H1 (cell line): ENCODE measurements around the gene WNT5A. TPM values are rescaled to one million over a fixed set of nuclear protein-coding genes. Genes with fewer than 3 reads are reported as not detected.

Source experiments
- CTCF ChIA-PET: fragments of 300-600 bp; sonication (Branson Sonifier 250); formaldehyde crosslinking; loops from one replicate; lab custom pipeline; 2021; ENCODE audit not compliant: partially characterized antibody; lab: Charles Lee
- POLR2A ChIA-PET: fragments of 300-600 bp; sonication (Branson Sonifier 250); formaldehyde crosslinking; loops from one replicate; lab custom pipeline; 2021; ENCODE audit warnings: inconsistent platforms; ENCODE audit not compliant: partially characterized antibody; lab: Charles Lee
- DNase-seq, 2 experiments: peaks; one replicate each; pipeline versions ENCODE4 v3.0.0 to v3.0.0-alpha.2; 2010 to 2022; ENCODE audit warnings: low spot score in 2 of 2, low read depth in 1 of 2, mixed read lengths in 1 of 2
- FAIRE-seq: peaks from 2 replicates; lab custom pipeline; 2011; peaks lifted over from hg19 to GRCh38; lab: Jason Lieb, UNC
- H2AFZ ChIP-seq: 2 replicates; pipeline ENCODE4 v1.8.1; 2012; ENCODE audit warnings: low read length, inconsistent platforms
- H2AK5ac ChIP-seq: 2 replicates; pipeline ENCODE4 v1.6.1; 2013; ENCODE audit warnings: low read depth, low read length
- H2BK120ac ChIP-seq: replicated peaks from 2 replicates; pipeline ENCODE3; 2013; ENCODE audit warnings: low read depth, low read length, inconsistent platforms
- H2BK12ac ChIP-seq: 2 replicates; pipeline ENCODE4 v1.6.1; 2013; ENCODE audit warnings: low read depth, low read length
- H2BK15ac ChIP-seq: 2 replicates; pipeline ENCODE4 v1.6.1; 2013; ENCODE audit warnings: low read length
- H2BK20ac ChIP-seq: 2 replicates; pipeline ENCODE4 v1.6.1; 2013; ENCODE audit warnings: low read length
- H2BK5ac ChIP-seq: 2 replicates; pipeline ENCODE4 v1.6.1; 2013; ENCODE audit warnings: low read depth, low read length
- H3K14ac ChIP-seq: 2 replicates; pipeline ENCODE4 v1.6.1; 2013; ENCODE audit warnings: inconsistent platforms; ENCODE audit not compliant: insufficient read length
- H3K18ac ChIP-seq: 2 replicates; pipeline ENCODE4 v1.6.1; 2013; ENCODE audit warnings: low read length; ENCODE audit errors: extremely low read depth
- H3K23ac ChIP-seq: 2 replicates; pipeline ENCODE4 v1.6.1; 2013; ENCODE audit warnings: inconsistent platforms; ENCODE audit not compliant: insufficient read length
- H3K23me2 ChIP-seq: 2 replicates; pipeline ENCODE4 v1.6.1; 2013; ENCODE audit warnings: low read depth, low read length
- H3K27ac ChIP-seq: 2 replicates; pipeline ENCODE4 v1.6.1; 2011; ENCODE audit warnings: low read depth, low read length, inconsistent platforms
- H3K27me3 ChIP-seq, 4 experiments: replicated peaks in 1 of 4; 1 replicate in 1 of 4; 2 replicates in 3 of 4; pipeline versions ENCODE4 v1.6.1 to v1.8.1; 2011 to 2013; ENCODE audit warnings: low read length in 3 of 4, mild to moderate bottlenecking in 3 of 4, inconsistent platforms in 2 of 4, mixed read lengths in 2 of 4, moderate library complexity in 1 of 4; ENCODE audit not compliant: control insufficient read depth in 3 of 4, insufficient read depth in 3 of 4; ENCODE audit errors: extremely low read depth in 1 of 4
- H3K36me3 ChIP-seq, 4 experiments: 2 replicates each; pipeline versions ENCODE4 v1.6.1 to v1.8.1; 2011 to 2013; ENCODE audit warnings: mild to moderate bottlenecking in 4 of 4, low read length in 3 of 4, moderate library complexity in 2 of 4, control low read depth in 1 of 4, inconsistent platforms in 1 of 4; ENCODE audit not compliant: insufficient read depth in 4 of 4, control insufficient read depth in 2 of 4
- H3K4ac ChIP-seq: replicated peaks from 2 replicates; pipeline ENCODE3; 2013; ENCODE audit warnings: low read length, low read depth, mixed read lengths, inconsistent platforms; ENCODE audit not compliant: insufficient read length
- H3K4me1 ChIP-seq, 4 experiments: replicated peaks in 1 of 4; 1 replicate in 1 of 4; 2 replicates in 3 of 4; pipeline versions ENCODE4 v1.6.1 to v1.8.1; 2011 to 2013; ENCODE audit warnings: low read length in 3 of 4, inconsistent platforms in 2 of 4, mixed read lengths in 1 of 4; ENCODE audit not compliant: insufficient read depth in 4 of 4, control insufficient read depth in 3 of 4
- H3K4me2 ChIP-seq, 2 experiments: 2 replicates each; pipeline versions ENCODE4 v1.6.1 to v1.8.1; 2011 to 2013; ENCODE audit warnings: low read depth in 2 of 2, low read length in 2 of 2, control low read depth in 1 of 2, inconsistent platforms in 1 of 2, mild to moderate bottlenecking in 1 of 2; ENCODE audit not compliant: insufficient read depth in 1 of 2
- H3K4me3 ChIP-seq, 4 experiments: fragments of 200-600, 300-600 bp in 1 of 4; sonication (generic), shearing (Covaris generic), sonication (Bioruptor Twin) in 1 of 4; 2 replicates each; pipeline versions ENCODE4 v1.5.1 to v1.8.1; 2011 to 2016; ENCODE audit warnings: low read length in 4 of 4, low read depth in 3 of 4, control low read depth in 2 of 4, inconsistent platforms in 2 of 4, mild to moderate bottlenecking in 2 of 4, mixed read lengths in 1 of 4, moderate library complexity in 1 of 4; ENCODE audit not compliant: insufficient read depth in 2 of 4; ENCODE audit errors: extremely low read depth in 1 of 4
- H3K56ac ChIP-seq: replicated peaks from 2 replicates; pipeline ENCODE3; 2013; ENCODE audit warnings: low read depth, mild to moderate bottlenecking, mixed read lengths, low read length, inconsistent platforms; ENCODE audit not compliant: insufficient read length
- H3K79me1 ChIP-seq: 2 replicates; pipeline ENCODE4 v1.6.1; 2013; ENCODE audit warnings: low read depth, low read length, control low read depth
- H3K79me2 ChIP-seq, 2 experiments: 2 replicates each; pipeline versions ENCODE4 v1.6.1 to v1.8.1; 2012 to 2013; ENCODE audit warnings: low read length in 2 of 2, mild to moderate bottlenecking in 2 of 2, inconsistent platforms in 1 of 2; ENCODE audit not compliant: insufficient read depth in 2 of 2, control insufficient read depth in 1 of 2
- H3K9ac ChIP-seq, 4 experiments: replicated peaks in 1 of 4; 1 replicate in 1 of 4; 2 replicates in 3 of 4; pipeline versions ENCODE4 v1.6.1 to v1.8.1; 2011 to 2013; ENCODE audit warnings: low read depth in 3 of 4, low read length in 3 of 4, control low read depth in 2 of 4, mild to moderate bottlenecking in 2 of 4, moderate library complexity in 2 of 4, inconsistent platforms in 1 of 4; ENCODE audit errors: extremely low read depth in 1 of 4
- H3K9me3 ChIP-seq, 2 experiments: 2 replicates each; pipeline versions ENCODE4 v1.6.1 to v1.8.1; 2012 to 2013; ENCODE audit warnings: mild to moderate bottlenecking in 2 of 2, moderate library complexity in 2 of 2, control low read depth in 1 of 2, inconsistent platforms in 1 of 2, low read depth in 1 of 2, low read length in 1 of 2, mixed read lengths in 1 of 2; ENCODE audit not compliant: insufficient read depth in 2 of 2
- H4K20me1 ChIP-seq, 2 experiments: replicated peaks in 1 of 2; 2 replicates each; pipeline versions ENCODE3 to v1.8.1; 2011 to 2013; ENCODE audit warnings: inconsistent platforms in 2 of 2, low read length in 2 of 2, mild to moderate bottlenecking in 1 of 2; ENCODE audit not compliant: insufficient read depth in 2 of 2, control insufficient read depth in 1 of 2
- H4K5ac ChIP-seq: 2 replicates; pipeline ENCODE4 v1.6.1; 2013; ENCODE audit warnings: low read length, low read depth, mixed read lengths, inconsistent platforms; ENCODE audit not compliant: insufficient read length
- H4K8ac ChIP-seq: 2 replicates; pipeline ENCODE4 v1.8.0; 2013; ENCODE audit warnings: mild to moderate bottlenecking, moderate library complexity, low read length, inconsistent platforms; ENCODE audit not compliant: insufficient read depth; ENCODE audit errors: extremely low read depth
- H4K91ac ChIP-seq: replicated peaks from 2 replicates; pipeline ENCODE3; 2013; ENCODE audit warnings: low read length, mixed read lengths, inconsistent platforms; ENCODE audit not compliant: insufficient read length
- ATF3 ChIP-seq: IDR thresholded peaks from 2 replicates; pipeline ENCODE4 v1.6.1; 2011; ENCODE audit warnings: low read depth, mild to moderate bottlenecking, low read length; ENCODE audit not compliant: insufficient read depth
- BACH1 ChIP-seq: IDR thresholded peaks from 2 replicates; pipeline ENCODE4 v1.6.1; 2012; ENCODE audit warnings: low read length, improper control_type of control experiment
- CBX8 ChIP-seq: fragments of 300-800, 300-1000 bp; sonication (generic); IDR thresholded peaks from 2 replicates; pipeline ENCODE4 v1.7.1; 2016; ENCODE audit warnings: low read depth, low read length, borderline replicate concordance
- EZH2 ChIP-seq: fragments of 200-600 bp; sonication (generic); IDR thresholded peaks from 2 replicates; pipeline ENCODE4 v1.7.1; 2012; ENCODE audit warnings: low read depth, mild to moderate bottlenecking, moderate library complexity, low read length, inconsistent platforms; ENCODE audit not compliant: severe bottlenecking
- GABPA ChIP-seq: IDR thresholded peaks from 2 replicates; pipeline ENCODE4 v1.6.1; 2011; ENCODE audit warnings: mild to moderate bottlenecking, low read length, moderate library complexity, borderline replicate concordance; ENCODE audit not compliant: insufficient read depth
- MAX ChIP-seq: IDR thresholded peaks from 2 replicates; pipeline ENCODE4 v1.6.1; 2012; ENCODE audit warnings: inconsistent platforms
- NRF1 ChIP-seq: IDR thresholded peaks from 2 replicates; pipeline ENCODE4 v1.6.1; 2011; ENCODE audit warnings: mild to moderate bottlenecking, low read depth, low read length, improper control_type of control experiment
- RNF2 ChIP-seq: fragments of 200-900, 300-1000 bp; sonication (generic); IDR thresholded peaks from 2 replicates; pipeline ENCODE4 v1.7.1; 2016; ENCODE audit warnings: borderline replicate concordance, low read depth, mild to moderate bottlenecking, antibody characterized with exemption, low read length; ENCODE audit not compliant: poor library complexity, severe bottlenecking; ENCODE audit errors: missing control alignments
- SIX5 ChIP-seq: IDR thresholded peaks from 2 replicates; pipeline ENCODE4 v1.6.1; 2011; ENCODE audit warnings: mild to moderate bottlenecking, low read depth, low read length
- SP2 ChIP-seq: IDR thresholded peaks from 2 replicates; pipeline ENCODE4 v1.6.1; 2012; ENCODE audit warnings: mild to moderate bottlenecking, low read length, inconsistent platforms
- SP4 ChIP-seq: IDR thresholded peaks from 2 replicates; pipeline ENCODE4 v1.6.1; 2012; ENCODE audit warnings: low read length, inconsistent platforms
- TBP ChIP-seq: IDR thresholded peaks from 2 replicates; pipeline ENCODE4 v1.6.1; 2011; ENCODE audit warnings: low read depth, low read length, improper control_type of control experiment
- ZNF274 ChIP-seq: IDR thresholded peaks from 2 replicates; pipeline ENCODE4 v1.7.0; 2012; ENCODE audit warnings: low read length, borderline replicate concordance; ENCODE audit errors: extremely low read depth
- WGBS, 2 experiments: shearing (Covaris generic) in 1 of 2; methylation state at CpG; one replicate each; pipeline versions ENCODE4 v1.1.6 to v1.1.7; 2013 to 2015; ENCODE audit warnings: low lambda C conversion rate in 2 of 2, mixed read lengths in 2 of 2, inconsistent platforms in 1 of 2, low coverage in 1 of 2, missing lambda C conversion rate in 1 of 2; ENCODE audit not compliant: insufficient replicate concordance in 2 of 2, insufficient coverage in 1 of 2, insufficient read length in 1 of 2; ENCODE audit errors: extremely low coverage in 1 of 2, missing lambda C conversion rate in 1 of 2; 5-methylcytosine and 5-hydroxymethylcytosine counted together
- polyA plus RNA-seq, 7 experiments: library from polyadenylated mRNA; depleted of rRNA in 3 of 7; stranded (reverse) in 5 of 7; unstranded in 2 of 7; fragments of >200 nt in 5 of 7; fragments of 200-250 nt in 2 of 7; gene quantifications; 1 replicate in 5 of 7; 2 replicates in 1 of 7; 4 replicates in 1 of 7; pipeline versions ENCODE4 v1.2.1 to v1.2.3, GENCODE V29; 2011 to 2013; ENCODE audit warnings: missing spikeins in 2 of 7, mixed read lengths in 2 of 7
- total RNA-seq: library from RNA; stranded (reverse); fragmentation: NEBNext Ultra II Directional; extraction: Animal tissue kit (Norgen Biotek cat#: 25700); gene quantifications from 2 replicates; pipeline ENCODE4 v1.2.1, GENCODE V29; 2021

The WNT5A gene
- total and polyA plus RNA-seq, 2 of the 8 experiments (the other 6 are each of a cell fraction or from before 2014, with no cell fraction given): 3.9 to 5.6 TPM

- no peak overlapping the region for H4K5ac ChIP-seq
- no peaks in the 10 kb centered on the region for H3K36me3 ChIP-seq
- no peaks in the 10 kb centered on the region for H3K23me2 ChIP-seq
- no peak overlapping the region for H4K8ac ChIP-seq
- H2AFZ ChIP-seq: no peak overlapping the region
- H3K56ac ChIP-seq: no peak overlapping the region
- H3K4ac ChIP-seq: no peak overlapping the region
- H2BK120ac ChIP-seq: peak overlapping the region; percentile 26
- H3K79me1 ChIP-seq: no peaks in the 10 kb centered on the region
- H3K79me2 ChIP-seq: no peaks in the 10 kb centered on the region
- H2BK12ac ChIP-seq: peak overlapping the region; percentile 19; the same call in 1 of the 2 replicates
- no peak overlapping the region for H3K18ac ChIP-seq
- no peaks in the 10 kb centered on the region for H3K9me3 ChIP-seq
- no peak overlapping the region for H2AK5ac ChIP-seq
- H3K4me2 ChIP-seq: no peak overlapping the region
- H3K4me3 ChIP-seq: no peak overlapping the region
- 88% methylated on average over 3 of the region's 3 CpGs; no CpG with 5 or more reads in 1 of the 2 experiments for WGBS, 2 experiments
- no peak overlapping the region for H3K9ac ChIP-seq
- no peaks in the 10 kb centered on the region for H4K20me1 ChIP-seq
- H3K23ac ChIP-seq: no peak overlapping the region
- no peak overlapping the region for H2BK20ac ChIP-seq
- H4K91ac ChIP-seq: no peak overlapping the region
- no peak for FAIRE-seq
- ChIA-PET CTCF (interaction anchor here (0.8 to 1.6 kb wide), 3 partner anchors 10 to 49 kb away, joined by 3 to 4 read pairs (median 3); no protein-coding TSS in a partner anchor), POLR2A (interaction anchor here (2.0 kb wide), 1 partner anchor 11 kb away, joined by 6 read pairs; no protein-coding TSS in a partner anchor)
- H3K27ac ChIP-seq: no peak overlapping the region
- peak overlapping the region; percentile 73; the same call in 1 of the 2 replicates for H2BK15ac ChIP-seq
- peaks cover 0 to 2% (median 0%) of the 10 kb centered on the region in 4 experiments; a peak in 1 of 7 replicates for H3K27me3 ChIP-seq
- peaks cover 2 to 10% (median 5%) of the 10 kb centered on the region in 4 experiments; a peak in 4 of 7 replicates for H3K4me1 ChIP-seq
- DNase-seq: no peak
- no peak overlapping the region for H3K14ac ChIP-seq
- H2BK5ac ChIP-seq: 0 out of 2 replicates have a peak overlapping the region, but pooled peaks have one; percentile 25
- TF ChIP-seq EZH2: no peak
- no peak for TF ChIP-seq RNF2
- TF ChIP-seq SIX5: no peak
- TF ChIP-seq ZNF274: no peak
- TF ChIP-seq SP2: no peak
- no peak for TF ChIP-seq NRF1
- TF ChIP-seq CBX8: no peak
- no peak for TF ChIP-seq GABPA
- TF ChIP-seq ATF3: no peak
- no peak for TF ChIP-seq TBP
- no peak for TF ChIP-seq MAX
- no peak for TF ChIP-seq SP4
- no peak for TF ChIP-seq BACH1
These were observed 45.7 kb upstream of the WNT5A start for GRCh38 chr3:55532806-55533205.
